Gastrocnemius medialis (tissue), 4 donors: Measurements from ENCODE around the gene SLC50A1. TPM values are rescaled to one million over a fixed set of nuclear protein-coding genes. Genes with fewer than 3 reads are reported as not detected.

Source experiments
- ATAC-seq, 2 donors: fragments of 150-250 bp; one replicate each; pipeline ENCODE4 v1.9.1; 2016
- DNase-seq, 2 donors: peaks; one replicate each; pipeline ENCODE4 v3.0.0-alpha.2; 2019
- H3K27ac ChIP-seq, 4 donors: fragments of 200-600 bp; sonication (generic); 1 replicate in 1 of 4; 2 replicates in 3 of 4; pipeline ENCODE4 v1.5.1; 2016 to 2018; ENCODE audit warnings: mild to moderate bottlenecking in 2 of 4, moderate library complexity in 1 of 4
- H3K27me3 ChIP-seq, 3 donors: fragments of 200-600 bp; sonication (generic) in 2 of 3; 1 replicate in 1 of 3; 2 replicates in 2 of 3; pipeline versions ENCODE4 v1.5.1 to v1.6.0; 2016 to 2019; ENCODE audit warnings: mild to moderate bottlenecking in 1 of 3, moderate library complexity in 1 of 3
- H3K36me3 ChIP-seq, 2 donors: fragments of 200-600 bp; sonication (generic) in 1 of 2; one replicate each; pipeline ENCODE4 v1.5.1; 2017 to 2018
- H3K4me1 ChIP-seq, 2 donors: fragments of 200-600 bp; sonication (generic) in 1 of 2; one replicate each; pipeline ENCODE4 v1.5.1; 2016 to 2017; ENCODE audit warnings: mild to moderate bottlenecking in 2 of 2
- H3K4me3 ChIP-seq, 4 donors: fragments of 200-600 bp; sonication (generic) in 3 of 4; 1 replicate in 1 of 4; 2 replicates in 3 of 4; pipeline ENCODE4 v1.5.1; 2016 to 2019; ENCODE audit warnings: mild to moderate bottlenecking in 2 of 4
- H3K9me3 ChIP-seq, 3 donors: fragments of 200-600 bp; sonication (generic) in 2 of 3; 1 replicate in 1 of 3; 2 replicates in 2 of 3; pipeline ENCODE4 v1.5.1; 2016 to 2019
- POLR2A ChIP-seq, 2 donors: fragments of 450-650 bp; IDR thresholded peaks; one replicate each; pipeline ENCODE4 v1.6.1; 2017; ENCODE audit warnings: antibody characterized with exemption in 2 of 2, mild to moderate bottlenecking in 2 of 2, moderate library complexity in 2 of 2
- in situ Hi-C, 4 donors: fragments of 200-750 bp; cut with MboI; loops; one replicate each; pipeline versions ENCODE4 v1.15.0 to v1.8.0; 2017; ENCODE audit warnings: low sequenced_read_pairs in 4 of 4
- intact Hi-C: fragments of 100-400 bp; cut with DNase I; formaldehyde crosslinking; loops from one replicate; pipeline ENCODE4 v1.15.1; 2023; ENCODE audit warnings: low total_unique reads
- total RNA-seq, 4 donors: library from RNA; depleted of rRNA; stranded (reverse); fragments of >200 nt; gene quantifications; one replicate each; pipeline versions ENCODE4 v1.1.0 to v1.2.3, GENCODE V29; 2016
- TF ChIP-seq, protein P1 (sequence below), 5 experiments: fragments of 450-650 bp in 3 of 5; fragments of 200-600 bp in 2 of 5; sonication (generic) in 2 of 5; IDR thresholded peaks in 4 of 5; conservative IDR thresholded peaks in 1 of 5; 1 replicate in 4 of 5; 2 replicates in 1 of 5; pipeline ENCODE4 v1.5.1; 2016 to 2019; ENCODE audit warnings: antibody characterized with exemption in 5 of 5, mild to moderate bottlenecking in 3 of 5, moderate library complexity in 3 of 5

The SLC50A1 gene
- total RNA-seq, 4 donors from 2014 or later, result 3.5 to 11.4 (median 8.2) TPM

DNA sequence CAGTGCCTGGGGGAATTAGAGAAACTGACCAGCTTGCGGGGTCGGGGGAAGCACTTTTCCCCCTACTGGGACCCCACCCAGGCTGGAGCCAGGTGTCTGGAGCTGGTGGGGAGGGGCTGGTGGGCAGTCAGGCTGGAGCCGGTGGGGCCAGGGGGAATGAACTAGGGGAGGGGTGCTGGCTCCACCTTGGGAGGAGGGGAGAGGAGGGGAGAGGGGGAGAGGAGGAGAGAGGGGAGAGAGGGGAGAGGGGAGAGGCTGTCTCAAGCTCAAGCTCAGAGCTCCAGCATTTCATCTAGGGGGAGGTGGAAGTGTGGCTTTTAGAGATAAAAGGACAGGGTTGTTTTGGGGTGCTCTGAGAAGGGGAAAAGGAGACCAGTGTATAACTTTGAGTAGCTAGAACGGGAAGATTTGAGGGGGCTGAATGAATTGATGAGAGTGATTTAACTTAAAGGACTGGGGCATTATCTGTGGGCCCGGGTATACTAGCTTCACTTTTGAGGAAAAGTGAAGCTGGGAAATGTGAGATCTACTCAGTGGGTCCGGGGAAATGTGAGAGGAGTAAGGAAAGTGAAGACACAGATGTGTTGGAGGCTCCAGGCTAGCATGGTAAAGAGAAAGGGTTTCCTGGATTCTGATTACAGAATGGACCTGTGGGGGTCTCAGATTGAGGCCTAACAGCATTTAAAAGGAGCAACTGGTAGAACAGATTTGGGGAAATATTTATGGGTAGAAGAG lies 5.2 kb upstream of the SLC50A1 start:
- peaks cover 41 to 66% of the 10 kb centered on the region in 2 donors for H3K4me1 ChIP-seq

DNA sequence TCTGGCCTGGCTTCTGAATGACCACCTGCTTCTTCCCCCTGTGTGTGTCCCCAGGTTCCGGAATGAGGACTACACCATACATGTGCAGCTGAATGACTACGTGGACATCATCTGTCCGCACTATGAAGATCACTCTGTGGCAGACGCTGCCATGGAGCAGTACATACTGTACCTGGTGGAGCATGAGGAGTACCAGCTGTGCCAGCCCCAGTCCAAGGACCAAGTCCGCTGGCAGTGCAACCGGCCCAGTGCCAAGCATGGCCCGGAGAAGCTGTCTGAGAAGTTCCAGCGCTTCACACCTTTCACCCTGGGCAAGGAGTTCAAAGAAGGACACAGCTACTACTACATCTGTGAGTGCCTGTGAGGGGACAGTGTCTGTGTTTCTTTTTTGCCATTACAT lies 4.4 kb upstream of the SLC50A1 start:
- Histone ChIP-seq H3K9me3 (no peaks in the 10 kb centered on the region), H3K4me1 (peaks cover 41 to 59% of the 10 kb centered on the region in 2 donors), H3K27ac (peak overlapping the region; percentile 80 to 100 (median 88)), H3K36me3 (peaks cover 0 to 12% of the 10 kb centered on the region in 2 donors), H3K4me3 (peak overlapping the region in 3 of 4 donors; percentile 64 to 80 (median 67)), H3K27me3 (peaks cover 14 to 36% (median 26%) of the 10 kb centered on the region in 3 donors)
- ATAC-seq (peak; percentile 9 to 46), DNase-seq (peak; percentile 77 to 85)
- intact Hi-C loops, result loop anchor here (10.0 kb wide), 1 partner anchor 726 kb away; the partner anchor contains the start of gene IL6R
- in situ Hi-C loops, result no loop called here
- no peak for TF ChIP-seq POLR2A (IDR thresholded peaks at IDR 0.05)
- TF ChIP-seq, protein P1, sequence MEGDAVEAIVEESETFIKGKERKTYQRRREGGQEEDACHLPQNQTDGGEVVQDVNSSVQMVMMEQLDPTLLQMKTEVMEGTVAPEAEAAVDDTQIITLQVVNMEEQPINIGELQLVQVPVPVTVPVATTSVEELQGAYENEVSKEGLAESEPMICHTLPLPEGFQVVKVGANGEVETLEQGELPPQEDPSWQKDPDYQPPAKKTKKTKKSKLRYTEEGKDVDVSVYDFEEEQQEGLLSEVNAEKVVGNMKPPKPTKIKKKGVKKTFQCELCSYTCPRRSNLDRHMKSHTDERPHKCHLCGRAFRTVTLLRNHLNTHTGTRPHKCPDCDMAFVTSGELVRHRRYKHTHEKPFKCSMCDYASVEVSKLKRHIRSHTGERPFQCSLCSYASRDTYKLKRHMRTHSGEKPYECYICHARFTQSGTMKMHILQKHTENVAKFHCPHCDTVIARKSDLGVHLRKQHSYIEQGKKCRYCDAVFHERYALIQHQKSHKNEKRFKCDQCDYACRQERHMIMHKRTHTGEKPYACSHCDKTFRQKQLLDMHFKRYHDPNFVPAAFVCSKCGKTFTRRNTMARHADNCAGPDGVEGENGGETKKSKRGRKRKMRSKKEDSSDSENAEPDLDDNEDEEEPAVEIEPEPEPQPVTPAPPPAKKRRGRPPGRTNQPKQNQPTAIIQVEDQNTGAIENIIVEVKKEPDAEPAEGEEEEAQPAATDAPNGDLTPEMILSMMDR (IDR thresholded peaks at IDR 0.05 in 4 of 5, conservative IDR thresholded peaks at IDR 0.05 in 1 of 5), result no peak

More for the DNA sequence above, 5.2 kb upstream of the SLC50A1 start:
- H3K27ac ChIP-seq, result peak overlapping the region; percentile 80 to 100 (median 88)
- H3K27me3 ChIP-seq, result peaks cover 14 to 43% (median 34%) of the 10 kb centered on the region in 3 donors
- peak overlapping the region; percentile 64 to 88 (median 74) for H3K4me3 ChIP-seq
- H3K9me3 ChIP-seq, result no peaks in the 10 kb centered on the region
- intact Hi-C loops, result loop anchor here (10.0 kb wide), 1 partner anchor 726 kb away; the partner anchor contains the start of gene IL6R
- H3K36me3 ChIP-seq, result peaks cover 0 to 12% of the 10 kb centered on the region in 2 donors
- TF ChIP-seq, protein P1 (IDR thresholded peaks at IDR 0.05 in 4 of 5, conservative IDR thresholded peaks at IDR 0.05 in 1 of 5), result no peak
- TF ChIP-seq POLR2A (IDR thresholded peaks at IDR 0.05), result no peak
- DNase-seq, result no peak
- in situ Hi-C loops, result no loop called here
- ATAC-seq, result no peak

DNA sequence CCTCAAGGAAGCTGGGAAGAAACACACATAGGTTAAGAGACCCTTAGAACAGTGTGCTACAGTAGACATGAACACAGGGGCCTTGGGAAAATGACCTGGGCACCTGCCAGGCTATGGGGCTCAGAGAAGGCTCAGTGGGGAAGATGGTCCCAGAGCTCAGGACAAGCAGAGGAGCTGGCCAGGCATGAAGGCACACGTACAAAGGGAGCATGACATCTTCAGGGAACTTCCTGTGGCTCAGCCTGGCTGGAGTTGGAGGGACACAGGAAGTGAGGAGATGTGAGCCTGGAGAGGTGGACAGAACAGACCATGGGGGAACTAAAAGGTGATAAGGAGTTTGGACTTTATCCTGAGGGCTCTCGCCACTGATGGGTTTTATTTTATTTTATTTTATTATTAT lies 3.8 kb upstream of the SLC50A1 start:
- no peak for TF ChIP-seq POLR2A (IDR thresholded peaks at IDR 0.05)
- TF ChIP-seq, protein P1 (IDR thresholded peaks at IDR 0.05 in 4 of 5, conservative IDR thresholded peaks at IDR 0.05 in 1 of 5), result no peak
- intact Hi-C loops (loop anchor here (10.0 kb wide), 1 partner anchor 727 kb away; the partner anchor contains the start of gene IL6R), in situ Hi-C loops (no loop called here)
- H3K4me3 ChIP-seq, result peak overlapping the region in 1 of 4 donors; percentile 80
- DNase-seq, result no peak
- peaks cover 45 to 60% of the 10 kb centered on the region in 2 donors for H3K4me1 ChIP-seq
- peak overlapping the region; percentile 80 to 100 (median 88) for H3K27ac ChIP-seq
- H3K36me3 ChIP-seq, result peaks cover 0 to 12% of the 10 kb centered on the region in 2 donors
- no peak for ATAC-seq
- no peaks in the 10 kb centered on the region for H3K9me3 ChIP-seq
- H3K27me3 ChIP-seq, result peaks cover 14 to 30% (median 20%) of the 10 kb centered on the region in 3 donors

DNA sequence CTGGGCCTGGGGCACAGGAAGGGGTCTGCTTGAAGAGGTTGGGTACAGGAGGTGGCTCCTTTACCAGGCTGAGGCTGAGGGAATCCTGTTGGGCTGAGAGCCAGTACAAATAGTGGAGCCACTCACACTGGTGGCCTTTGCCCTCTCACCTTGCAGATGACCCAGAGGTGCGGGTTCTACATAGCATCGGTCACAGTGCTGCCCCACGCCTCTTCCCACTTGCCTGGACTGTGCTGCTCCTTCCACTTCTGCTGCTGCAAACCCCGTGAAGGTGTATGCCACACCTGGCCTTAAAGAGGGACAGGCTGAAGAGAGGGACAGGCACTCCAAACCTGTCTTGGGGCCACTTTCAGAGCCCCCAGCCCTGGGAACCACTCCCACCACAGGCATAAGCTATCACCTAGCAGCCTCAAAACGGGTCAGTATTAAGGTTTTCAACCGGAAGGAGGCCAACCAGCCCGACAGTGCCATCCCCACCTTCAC lies 1.8 kb upstream of the SLC50A1 start:
- TF ChIP-seq POLR2A (IDR thresholded peaks at IDR 0.05), result no peak
- TF ChIP-seq, protein P1 (IDR thresholded peaks at IDR 0.05 in 4 of 5, conservative IDR thresholded peaks at IDR 0.05 in 1 of 5), result no peak
- peaks cover 54 to 55% of the 10 kb centered on the region in 2 donors for H3K4me1 ChIP-seq
- peaks cover 0 to 12% of the 10 kb centered on the region in 2 donors for H3K36me3 ChIP-seq
- DNase-seq (no peak), ATAC-seq (no peak)
- H3K27ac ChIP-seq, result peak overlapping the region; percentile 96 to 100 (median 98)
- intact Hi-C loops, result loop anchor here (2.0 to 10.0 kb wide), 2 partner anchors 39 to 729 kb away; partner anchors contain the start of genes IL6R, KRTCAP2 and TRIM46
- H3K4me3 ChIP-seq, result no peak overlapping the region
- in situ Hi-C loops, result no loop called here
- H3K27me3 ChIP-seq, result peaks cover 4 to 11% (median 6%) of the 10 kb centered on the region in 3 donors
- no peaks in the 10 kb centered on the region for H3K9me3 ChIP-seq
